Iris pigment epithelial cell (primary cell): ENCODE results near the gene ZNF778.

ENCODE experiments used
- DNase-seq: peaks from one replicate; pipeline ENCODE4 v3.0.0-alpha.2; 2011; ENCODE audit warnings: low read depth

Gene ZNF778

GRCh38 chr16:89194340-89195311 lies 22.9 kb upstream of the ZNF778 start:
- DNase-seq = no peak

DNA sequence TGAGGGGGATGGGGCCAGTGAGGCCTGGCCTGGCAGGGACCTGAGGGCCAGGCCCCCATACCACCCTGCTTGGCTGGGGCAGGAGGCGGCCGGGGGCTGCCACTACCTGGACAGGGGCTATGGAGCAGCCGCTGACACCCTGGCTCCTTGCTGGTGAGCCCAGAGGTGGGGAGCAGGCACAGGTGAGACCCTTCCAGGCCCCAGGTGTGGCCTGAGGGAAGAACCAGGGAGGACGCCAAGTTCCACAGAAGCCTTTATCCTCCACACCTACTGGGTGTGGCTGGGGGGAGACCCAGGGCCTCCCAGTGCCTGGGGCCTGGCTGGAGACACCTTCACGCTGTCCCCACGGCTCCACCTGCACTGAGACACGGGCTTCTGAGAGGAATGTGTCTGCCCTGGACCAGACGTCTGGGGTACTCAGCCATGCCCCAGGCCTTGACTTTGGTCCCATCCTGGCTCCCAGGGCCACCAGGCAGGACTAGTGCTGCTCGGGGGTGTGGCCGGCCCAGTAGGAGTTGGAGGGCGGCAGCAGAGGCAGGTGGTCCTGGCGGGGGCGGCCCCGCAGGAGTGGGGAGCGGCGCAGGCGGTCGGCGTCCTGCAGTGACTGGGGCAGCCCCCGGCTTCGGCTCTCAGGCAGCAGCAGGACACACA lies 21.9 kb upstream of the ZNF778 start:
- no peak for DNase-seq

- DNase-seq = no peak
Measured at GRCh38 chr16:89197033-89197632, 20.4 kb upstream of the ZNF778 start.

GRCh38 chr16:89197633-89198416 lies 19.7 kb upstream of the ZNF778 start:
- DNase-seq = no peak

DNA sequence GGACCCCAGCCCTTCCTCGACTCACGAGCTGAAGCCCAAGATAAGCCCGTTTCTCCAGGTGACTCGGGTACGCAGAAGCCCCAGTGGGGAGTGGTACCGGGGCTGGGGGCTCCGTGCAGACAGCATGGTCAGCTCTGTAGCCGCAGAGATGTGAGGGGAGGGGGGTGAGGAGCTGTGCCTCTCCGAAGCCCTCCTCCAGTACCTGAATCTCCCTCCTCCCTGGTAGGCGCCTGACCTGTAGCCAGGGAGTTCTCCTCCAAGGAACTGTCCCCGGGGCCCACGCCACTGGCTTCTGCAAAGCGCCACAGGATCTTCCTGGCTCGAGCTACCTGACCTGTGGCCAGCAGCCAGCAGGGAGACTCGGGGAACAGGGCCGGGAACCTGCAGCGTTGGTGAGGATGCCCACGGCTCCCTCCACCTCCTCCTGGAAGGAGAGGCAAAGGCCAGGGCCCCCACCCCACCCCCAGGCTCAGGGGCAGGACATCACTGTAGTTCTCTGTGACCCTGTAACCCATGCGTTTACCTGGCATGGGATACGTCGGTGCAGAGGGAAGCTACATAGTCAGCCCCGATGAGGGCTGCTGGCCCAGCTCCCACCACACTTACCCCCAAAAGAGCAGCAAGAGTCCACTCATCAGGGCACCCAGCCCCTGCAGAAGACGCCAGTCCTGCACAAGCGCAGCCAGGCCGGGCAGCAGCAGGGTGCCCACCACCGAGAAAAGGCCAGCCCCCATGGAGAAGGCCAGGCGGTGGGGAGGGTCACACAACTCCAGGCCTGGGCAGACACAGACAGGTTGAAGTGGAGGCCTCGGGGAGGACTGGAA lies 18.9 kb upstream of the ZNF778 start:
- no peak for DNase-seq

- no peak for DNase-seq
Measured at GRCh38 chr16:89199241-89200123, 18.0 kb upstream of the ZNF778 start.

GRCh38 chr16:89200124-89200849 lies 17.2 kb upstream of the ZNF778 start, which contains the start of gene SLC22A31:
Gene SLC22A31, minus strand, starts transcription at chr16:89200537. Its CDS starts 36 bp downstream, at chr16:89200501.
- peak; percentile 21 for DNase-seq

GRCh38 chr16:89200850-89201411 lies 16.6 kb upstream of the ZNF778 start:
- no peak for DNase-seq

- DNase-seq = peak; percentile 64
Measured at GRCh38 chr16:89201439-89202377, 15.8 kb upstream of the ZNF778 start.

- DNase-seq = no peak
Measured at GRCh38 chr16:89202422-89203215, 14.9 kb upstream of the ZNF778 start.

DNA sequence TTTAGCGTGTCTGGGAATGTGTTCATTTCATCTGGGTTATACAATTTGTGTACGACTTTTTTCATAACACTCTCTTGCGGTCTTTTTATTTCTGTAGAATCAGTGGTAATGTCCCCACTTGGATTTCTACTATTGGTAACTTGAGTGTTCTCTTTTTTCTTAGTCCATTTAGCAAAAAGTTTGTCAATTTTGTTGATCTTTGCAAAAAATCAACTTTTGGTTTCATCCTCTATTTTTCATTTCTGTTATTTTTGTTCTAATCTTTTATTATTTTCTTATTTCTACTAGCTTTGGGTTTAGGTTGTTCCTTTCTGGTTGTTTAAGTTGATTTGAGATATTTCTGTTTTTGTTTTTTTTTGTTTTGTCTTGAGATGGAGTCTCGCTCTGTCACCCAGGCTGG lies 9.5 kb upstream of the ZNF778 start:
- DNase-seq = no peak

GRCh38 chr16:89209522-89210044 lies 7.9 kb upstream of the ZNF778 start:
- no peak for DNase-seq

DNA sequence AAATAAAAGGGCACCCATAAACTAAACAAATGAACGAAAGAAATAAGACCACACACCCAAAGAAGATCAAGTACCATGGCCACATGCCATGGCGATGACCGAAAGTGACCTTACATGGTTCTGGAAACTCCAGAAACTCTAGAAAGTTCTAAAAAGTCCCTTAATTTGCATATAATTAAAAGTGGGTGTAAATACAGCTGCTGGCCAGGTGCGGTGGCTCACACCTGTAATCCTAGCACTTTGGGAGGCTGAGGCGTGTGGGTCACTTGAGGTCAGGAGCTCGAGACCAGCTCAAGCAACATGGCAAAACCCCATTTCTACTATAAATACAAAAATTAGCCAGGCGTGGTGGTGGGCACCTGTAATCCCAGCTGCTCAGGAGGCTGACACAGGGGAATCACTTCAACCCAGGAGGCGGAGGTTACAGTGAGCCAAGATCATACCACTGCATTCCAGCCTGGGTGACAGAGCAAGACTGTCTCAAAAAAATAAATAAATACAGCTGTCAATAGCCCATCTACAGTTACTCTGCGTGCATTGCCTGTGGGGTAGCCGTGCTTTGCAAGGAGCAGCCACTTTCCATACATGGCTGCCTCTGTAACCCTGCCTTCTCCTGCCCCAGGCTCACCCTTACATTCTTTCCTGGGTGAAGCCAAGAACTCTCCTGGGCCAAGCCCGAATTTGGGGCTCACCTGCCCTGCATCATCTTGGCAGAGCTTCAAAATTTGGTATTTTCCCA lies 7.2 kb upstream of the ZNF778 start:
- no peak for DNase-seq

DNA sequence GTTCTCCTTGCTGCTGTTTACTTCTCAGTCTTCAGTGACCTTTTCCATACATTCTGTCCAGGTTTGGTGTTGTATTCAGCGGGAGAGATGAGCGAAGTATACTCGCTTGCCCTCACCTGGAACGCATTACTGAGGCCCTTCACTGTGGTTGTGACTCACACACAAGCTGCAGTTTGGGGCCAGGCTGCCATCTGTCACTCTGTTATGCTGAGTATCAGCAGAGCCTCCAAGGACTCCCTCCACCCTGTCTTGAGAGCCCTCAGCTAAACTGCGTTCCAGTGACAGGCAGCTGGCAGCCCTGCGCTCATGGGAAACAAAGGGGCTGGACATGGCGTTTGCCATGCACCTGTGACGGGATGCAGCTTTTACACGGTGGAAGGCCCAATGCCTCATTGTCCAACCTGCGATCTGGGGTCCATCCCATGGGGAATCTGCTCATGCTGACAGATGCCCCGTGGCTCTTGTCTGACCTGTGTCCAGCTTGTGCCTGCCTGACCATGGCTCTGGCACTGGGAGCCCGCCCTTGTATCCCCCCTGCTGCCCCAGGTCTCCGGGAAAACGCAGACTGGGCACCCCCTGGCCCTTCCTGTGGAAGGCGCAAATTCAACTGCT lies 6.5 kb upstream of the ZNF778 start:
- no peak for DNase-seq

- peak; percentile 80 for DNase-seq
Measured at GRCh38 chr16:89216315-89217137, 977 bp upstream of the ZNF778 start.
